Muscle of leg (tissue), 11 donors: ENCODE results near the gene LAMC3. TPM values are rescaled to one million over a fixed set of nuclear protein-coding genes. Genes with fewer than 3 reads are reported as not detected.
"Not testable (repeated sequence)": the region's sequence is repeated elsewhere in the genome, so short reads cannot be mapped to it uniquely, and the experiment has no call there.

Source experiments
- DNase-seq: peaks from one replicate; pipeline ENCODE4 v3.0.0; 2013
- H3K27ac ChIP-seq: one replicate; pipeline ENCODE4 v1.5.1; 2013; ENCODE audit warnings: mild to moderate bottlenecking, low read length, control low read depth
- H3K27me3 ChIP-seq: one replicate; pipeline ENCODE4 v1.6.1; 2013; ENCODE audit warnings: low read length; ENCODE audit not compliant: control insufficient read depth, insufficient read depth
- H3K36me3 ChIP-seq: one replicate; pipeline ENCODE4 v1.6.1; 2013; ENCODE audit warnings: low read length; ENCODE audit not compliant: control insufficient read depth, insufficient read depth
- H3K4me1 ChIP-seq: one replicate; pipeline ENCODE4 v1.6.1; 2013; ENCODE audit warnings: low read length; ENCODE audit not compliant: control insufficient read depth, insufficient read depth
- H3K4me3 ChIP-seq: one replicate; pipeline ENCODE4 v1.5.1; 2013; ENCODE audit warnings: low read length, control low read depth
- H3K9me3 ChIP-seq: replicated peaks from 2 replicates; pipeline ENCODE4 v1.6.1; 2013; ENCODE audit warnings: low read depth, low read length; ENCODE audit not compliant: control insufficient read depth
- WGBS: methylation state at CpG from one replicate; pipeline ENCODE4 v1.1.5; 2013; ENCODE audit warnings: missing lambda C conversion rate; ENCODE audit not compliant: insufficient coverage; 5-methylcytosine and 5-hydroxymethylcytosine counted together
- polyA plus RNA-seq, 8 donors: library from polyadenylated mRNA; unstranded; fragments of 120-200 nt; gene quantifications; one replicate each; pipeline versions ENCODE4 v1.2.1 to v1.2.3, GENCODE V29; 2013; ENCODE audit warnings: inconsistent platforms in 1 of 8, low replicate concordance in 1 of 8; ENCODE audit not compliant: insufficient read length in 8 of 8, insufficient read depth in 1 of 8
- total RNA-seq: library from RNA; stranded (reverse); fragments of 120-200 nt; gene quantifications from one replicate; pipeline ENCODE4 v1.2.4, GENCODE V29; 2013

Gene LAMC3
- total and polyA plus RNA-seq, 9 donors: 1.0 to 4.0 (median 1.9) TPM

DNA sequence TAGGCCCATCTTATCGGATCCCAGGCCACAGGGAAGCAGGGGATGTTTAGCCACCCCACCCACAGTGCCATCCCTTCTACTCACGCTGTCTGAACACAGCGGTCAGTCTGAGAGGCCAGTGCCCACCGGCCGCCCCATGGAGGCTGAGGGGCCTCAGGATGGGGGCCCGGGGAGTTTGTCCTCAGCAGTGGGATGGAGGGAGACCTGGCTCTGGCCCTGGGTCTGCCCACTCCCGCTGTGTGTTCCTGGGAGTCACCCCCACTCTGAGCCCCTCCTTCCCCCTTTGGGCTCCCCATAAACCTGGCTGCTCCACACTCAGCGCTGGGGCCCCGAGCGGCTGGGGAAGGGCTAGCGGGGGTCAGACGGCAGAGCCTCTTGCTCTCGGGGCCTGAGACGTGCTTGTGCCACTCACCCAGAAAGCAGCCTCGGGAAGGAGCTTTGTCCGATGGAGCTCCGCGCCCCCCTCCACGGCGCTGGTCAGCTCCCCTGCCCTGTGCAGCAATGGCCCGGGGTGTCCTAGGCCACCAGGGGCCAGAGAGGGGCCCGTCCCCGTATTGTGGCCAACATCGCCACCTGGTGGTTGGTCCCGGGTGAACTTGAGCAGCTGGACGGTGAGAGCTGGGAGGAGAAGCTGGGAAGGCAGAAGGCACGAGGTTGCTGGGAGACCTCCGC is 10.9 kb upstream of the LAMC3 start:
- Histone ChIP-seq H3K4me3 (no peak overlapping the region), H3K4me1 (peaks cover 14% of the 10 kb centered on the region), H3K36me3 (no peaks in the 10 kb centered on the region), H3K27ac (no peak overlapping the region), H3K9me3 (no peaks in the 10 kb centered on the region), H3K27me3 (peaks cover 34% of the 10 kb centered on the region)
- 23% methylated on average over 18 of the region's 28 CpGs for WGBS
- peak; percentile 71 for DNase-seq

DNA sequence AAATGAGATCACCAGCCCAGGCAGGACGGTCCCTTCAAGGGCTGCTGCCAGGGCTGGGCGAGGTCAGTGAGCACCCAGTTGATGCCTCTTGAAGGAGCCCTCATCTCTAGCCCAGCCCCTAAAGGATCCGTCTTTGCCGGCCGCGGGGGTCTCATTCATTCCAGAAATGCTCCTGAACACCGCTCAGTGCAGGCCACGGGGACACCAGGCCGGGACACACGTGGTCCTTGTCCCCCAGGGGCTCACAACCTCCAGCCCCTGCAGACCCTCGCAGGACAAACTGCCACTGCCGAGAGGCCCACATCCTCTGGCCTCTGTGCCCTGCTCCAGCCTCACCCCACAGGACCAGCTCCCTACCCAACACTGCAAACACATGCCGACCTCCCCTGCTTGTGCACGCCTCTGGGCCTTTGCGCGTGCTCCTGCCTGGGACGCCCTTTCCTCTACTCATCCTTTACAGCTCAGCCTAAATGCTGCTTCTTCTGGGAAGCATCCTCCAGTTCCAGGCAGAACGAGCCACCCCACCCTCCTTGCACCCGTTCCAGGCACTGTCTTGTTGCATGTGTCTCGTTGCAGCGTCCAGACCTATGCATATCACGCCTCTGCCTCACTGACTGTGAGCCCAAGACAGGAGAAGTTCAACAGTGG is 10.3 kb upstream of the LAMC3 start:
- Histone ChIP-seq H3K27ac (no peak overlapping the region), H3K36me3 (no peaks in the 10 kb centered on the region), H3K4me3 (no peak overlapping the region), H3K27me3 (peaks cover 31% of the 10 kb centered on the region), H3K9me3 (no peaks in the 10 kb centered on the region), H3K4me1 (peaks cover 14% of the 10 kb centered on the region)
- peak; percentile 68 for DNase-seq
- 53% methylated on average over 20 of the region's 22 CpGs for WGBS

DNA sequence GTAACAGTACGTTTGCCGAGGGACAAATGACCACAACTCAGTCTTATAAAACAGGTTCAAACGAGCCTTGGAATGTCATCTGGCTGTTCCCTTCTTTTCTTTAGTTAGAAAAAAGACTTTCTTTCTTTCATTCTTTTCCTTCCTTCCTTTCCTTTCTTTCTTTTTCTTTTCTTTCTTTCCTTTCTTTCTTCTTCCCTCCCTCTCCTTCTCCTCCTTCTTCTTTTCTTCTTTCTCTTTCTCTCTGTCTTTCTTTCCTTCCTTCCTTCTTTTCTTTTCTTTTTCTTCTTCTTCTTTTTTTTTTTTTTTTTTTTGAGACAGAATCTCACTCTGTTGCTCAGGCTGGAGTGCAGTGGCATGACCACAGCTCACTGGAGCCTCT is 9.7 kb upstream of the LAMC3 start:
- Histone ChIP-seq H3K36me3 (no peaks in the 10 kb centered on the region), H3K27me3 (peaks cover 34% of the 10 kb centered on the region), H3K4me1 (peaks cover 14% of the 10 kb centered on the region), H3K4me3 (no peak overlapping the region), H3K9me3 (no peaks in the 10 kb centered on the region), H3K27ac (no peak overlapping the region)
- WGBS: 20% methylated on average over 1 of the region's 3 CpGs
- no peak for DNase-seq

DNA sequence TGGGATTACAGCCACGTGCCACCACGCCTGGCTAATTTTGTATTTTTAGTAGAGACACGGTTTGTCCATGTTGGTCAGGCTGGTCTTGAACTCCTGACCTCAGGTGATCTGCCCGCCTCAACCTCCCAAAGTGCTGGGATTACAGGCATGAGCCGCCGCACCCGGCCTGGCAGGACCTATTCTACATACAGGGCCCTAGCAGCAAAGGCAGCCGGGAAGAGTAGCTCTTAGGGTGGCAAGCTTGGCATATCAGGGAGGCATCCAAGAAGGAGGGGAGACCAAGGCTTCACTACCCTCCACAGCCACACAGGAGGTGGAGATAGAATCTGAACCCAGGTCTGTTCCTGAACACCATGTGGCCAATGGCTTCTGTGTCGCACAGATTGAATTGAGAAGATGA is 8.4 kb upstream of the LAMC3 start:
- not testable (repeated sequence) for H3K9me3 ChIP-seq, H3K27ac ChIP-seq, H3K4me1 ChIP-seq, DNase-seq, H3K4me3 ChIP-seq, H3K36me3 ChIP-seq
- H3K27me3 ChIP-seq: peaks cover 36% of the 10 kb centered on the region
- WGBS: 76% methylated on average over 6 of the region's 9 CpGs

DNA sequence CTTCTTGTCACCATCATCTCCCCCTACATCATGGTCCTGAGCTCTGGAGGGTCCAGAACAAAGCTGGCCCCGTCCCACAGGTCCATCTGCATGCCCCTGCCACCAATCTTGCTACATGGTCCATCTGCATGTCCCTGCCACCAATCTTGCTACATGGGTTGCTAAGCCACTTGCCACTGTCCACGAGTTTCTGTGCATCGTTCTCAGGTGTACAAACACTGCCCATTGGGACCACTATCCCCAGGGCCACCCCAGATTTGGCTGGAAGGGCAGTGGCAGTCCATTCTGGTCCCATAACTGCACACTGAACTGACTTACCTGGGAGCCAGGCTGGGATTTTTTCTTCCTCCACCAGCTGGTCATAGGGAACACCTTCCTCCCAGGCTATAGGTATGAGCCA is 8.0 kb upstream of the LAMC3 start:
- Histone ChIP-seq H3K36me3 (no peaks in the 10 kb centered on the region), H3K4me1 (peaks cover 6% of the 10 kb centered on the region), H3K27ac (no peak overlapping the region), H3K9me3 (no peaks in the 10 kb centered on the region), H3K27me3 (peaks cover 36% of the 10 kb centered on the region), H3K4me3 (no peak overlapping the region)
- WGBS: 63% methylated on average over 3 of the region's 3 CpGs
- DNase-seq: no peak

DNA sequence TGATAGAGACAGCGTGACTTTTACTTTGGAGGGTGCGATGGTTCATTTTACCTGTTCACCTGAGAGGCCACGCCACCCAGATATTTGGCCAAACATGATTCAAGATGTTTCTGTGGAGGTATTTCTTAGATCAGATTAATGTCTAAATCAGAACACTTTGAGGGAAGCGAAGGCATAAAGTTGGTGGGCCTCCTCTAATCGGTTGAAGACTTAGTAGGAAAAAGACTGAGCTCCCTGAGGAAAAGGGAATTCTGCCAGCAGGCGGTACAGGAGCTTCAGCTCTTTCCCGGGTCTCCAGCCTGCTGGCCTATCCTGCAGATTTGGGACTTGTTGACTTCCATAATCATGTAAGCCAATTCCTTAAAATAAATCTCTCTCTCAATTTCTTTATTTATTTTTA is 7.0 kb upstream of the LAMC3 start:
- peaks cover 34% of the 10 kb centered on the region for H3K27me3 ChIP-seq
- no peaks in the 10 kb centered on the region for H3K9me3 ChIP-seq
- DNase-seq: no peak
- H3K36me3 ChIP-seq: no peaks in the 10 kb centered on the region
- peaks cover 6% of the 10 kb centered on the region for H3K4me1 ChIP-seq
- no peak overlapping the region for H3K4me3 ChIP-seq
- WGBS: 80% methylated on average over 2 of the region's 7 CpGs
- no peak overlapping the region for H3K27ac ChIP-seq

DNA sequence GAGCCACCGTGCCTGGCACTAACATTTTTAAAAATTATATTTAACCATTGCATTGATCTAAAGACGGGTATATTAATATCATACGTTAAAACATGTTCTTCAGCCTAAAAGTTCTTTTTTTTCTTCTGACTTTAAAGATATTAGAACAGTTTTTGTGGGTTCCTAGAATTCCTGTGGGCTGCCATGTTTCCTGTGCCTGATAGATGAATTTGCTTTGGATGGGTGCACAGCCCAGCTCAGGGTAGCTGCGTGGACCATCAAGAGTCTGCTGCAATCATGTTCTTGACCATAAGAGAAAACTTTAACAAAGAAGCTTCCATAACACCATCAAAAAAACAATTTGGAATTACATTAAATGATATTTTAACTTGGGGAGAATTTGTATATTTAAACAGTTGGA is 2.4 kb upstream of the LAMC3 start:
- Histone ChIP-seq H3K36me3 (no peaks in the 10 kb centered on the region), H3K9me3 (no peaks in the 10 kb centered on the region), H3K27me3 (peaks cover 41% of the 10 kb centered on the region), H3K4me3 (no peak overlapping the region), H3K4me1 (peaks cover 7% of the 10 kb centered on the region), H3K27ac (no peak overlapping the region)
- WGBS: no CpG with 5 or more reads among the region's 4 CpGs
- DNase-seq: no peak

DNA sequence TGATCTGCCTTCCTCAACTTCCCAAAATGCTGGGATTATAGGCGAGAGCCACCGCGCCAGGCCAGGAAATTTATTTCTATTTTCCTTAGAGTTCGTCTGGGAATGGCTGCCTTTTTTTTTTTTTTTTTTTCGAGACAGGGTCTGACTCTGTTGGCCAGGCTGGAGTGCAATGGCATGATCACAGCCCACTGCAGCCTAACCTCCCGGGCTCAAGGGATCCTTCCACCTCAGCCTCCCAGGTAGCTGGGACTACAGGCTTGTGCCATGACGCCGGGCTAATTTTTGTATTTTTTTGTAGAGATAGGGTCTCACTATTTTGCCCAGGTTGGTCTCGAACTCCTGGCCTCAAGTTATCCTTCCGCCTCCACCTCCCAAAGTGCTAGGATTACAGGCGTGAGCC is 888 bp upstream of the LAMC3 start:
- no peaks in the 10 kb centered on the region for H3K9me3 ChIP-seq
- DNase-seq: no peak
- H3K27ac ChIP-seq: no peak overlapping the region
- 89% methylated on average over 4 of the region's 11 CpGs for WGBS
- no peak overlapping the region for H3K4me3 ChIP-seq
- peaks cover 17% of the 10 kb centered on the region for H3K4me1 ChIP-seq
- H3K27me3 ChIP-seq: peaks cover 49% of the 10 kb centered on the region
- no peaks in the 10 kb centered on the region for H3K36me3 ChIP-seq

DNA sequence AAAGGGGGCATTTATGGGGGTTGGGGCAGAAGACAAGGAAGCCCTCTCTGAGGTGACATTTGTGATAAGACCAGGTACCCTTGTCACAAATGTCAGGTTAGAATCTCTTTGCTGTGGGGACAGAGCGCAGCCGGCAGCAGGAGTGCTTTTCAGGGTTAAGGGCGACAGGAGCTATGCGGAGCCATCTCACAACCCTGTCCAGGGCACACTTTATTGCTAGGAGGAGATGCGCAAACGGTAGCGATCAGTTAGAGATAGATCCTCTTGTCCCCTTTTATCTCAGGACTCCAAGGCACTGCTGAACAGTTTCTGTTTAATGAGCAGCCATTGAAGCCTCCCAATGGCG is 438 bp upstream of the LAMC3 start:
- 31% methylated on average over 6 of the region's 8 CpGs for whole genome bisulfite sequencing
- Histone ChIP-seq H3K36me3 (no peaks in the 10 kb centered on the region), H3K27me3 (peaks cover 49% of the 10 kb centered on the region), H3K9me3 (no peaks in the 10 kb centered on the region), H3K4me3 (peak overlapping the region; percentile 1), H3K27ac (no peak overlapping the region), H3K4me1 (peaks cover 19% of the 10 kb centered on the region)
- no peak for DNase-seq

DNA sequence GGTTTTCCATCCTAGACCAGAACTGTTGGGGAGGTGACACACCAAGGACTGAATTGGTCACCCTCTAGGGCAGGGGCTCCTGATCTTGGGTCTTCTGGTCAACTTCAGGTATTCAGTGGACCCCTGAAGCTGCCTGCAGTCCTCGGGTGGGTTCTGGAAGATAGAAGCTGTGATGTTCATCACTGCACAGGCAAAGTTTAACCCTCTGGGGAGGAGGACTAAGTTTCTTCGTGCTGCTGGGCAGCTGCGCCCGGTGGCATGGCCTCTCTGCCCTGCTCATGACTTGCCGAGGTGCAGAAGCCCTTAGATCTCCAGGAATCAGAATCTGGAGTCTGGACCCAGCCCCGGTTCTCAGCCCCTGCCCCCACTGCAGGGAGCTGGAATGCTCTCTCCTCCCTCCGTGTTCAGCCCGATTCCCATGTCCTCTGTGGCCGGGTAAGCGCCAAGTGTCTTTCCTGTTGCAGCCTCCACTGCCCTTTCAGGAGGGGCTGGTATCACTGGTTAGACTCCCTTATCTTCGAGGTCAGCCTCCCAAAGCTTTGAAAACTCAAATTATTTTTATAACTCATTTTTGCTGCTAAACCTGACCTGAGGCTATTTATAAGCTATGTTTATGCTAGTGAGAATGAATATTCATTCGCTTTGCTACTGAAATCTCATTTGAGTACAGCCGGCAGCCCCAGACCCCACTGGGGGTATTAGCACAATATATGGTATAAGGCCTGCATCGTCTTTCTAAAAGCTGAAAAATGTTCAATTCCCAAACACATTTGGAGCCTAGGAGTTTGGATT is 1.7 kb downstream of the LAMC3 start:
- H3K27me3 ChIP-seq: peaks cover 43% of the 10 kb centered on the region
- H3K27ac ChIP-seq: no peak overlapping the region
- no peak for DNase-seq
- peaks cover 22% of the 10 kb centered on the region for H3K4me1 ChIP-seq
- H3K9me3 ChIP-seq: no peaks in the 10 kb centered on the region
- no peaks in the 10 kb centered on the region for H3K36me3 ChIP-seq
- WGBS: 56% methylated on average over 9 of the region's 14 CpGs
- H3K4me3 ChIP-seq: no peak overlapping the region
